ENCODE measurements around the gene CCR8. TPM values are rescaled to one million over a fixed set of nuclear protein-coding genes. Genes with fewer than 3 reads are reported as not detected.
"Not testable (repeated sequence)": the region's sequence is repeated elsewhere in the genome, so short reads cannot be mapped to it uniquely, and the experiment has no call there.

The CCR8 gene
- total RNA-seq, 2 donors from 2014 or later: not detected

- DNase-seq (ENCODE audit: low spot score): no peak
- Histone ChIP-seq H3K27ac (no peak overlapping the region), H3K4me3 (no peak overlapping the region), H3K4me1 (ENCODE audit: control insufficient read depth in 1 of 2, low read depth in 2 of 2) (no peaks in the 10 kb centered on the region), H3K9me3 (no peaks in the 10 kb centered on the region), H3K36me3 (no peaks in the 10 kb centered on the region), H3K27me3 (replicated peaks; ENCODE audit: insufficient read depth) (no peaks in the 10 kb centered on the region)
- ATAC-seq (ENCODE audit: insufficient number of reproducible peaks, low FRiP score, low read depth): no peak
- TF ChIP-seq CTCF (IDR thresholded peaks at IDR 0.05): no peak
Observed at GRCh38 chr3:39361252-39361927, 31.9 kb downstream of the CCR8 start.

GRCh38 chr3:39362192-39362591 lies 32.7 kb downstream of the CCR8 start:
- Histone ChIP-seq H3K4me3 (no peak overlapping the region), H3K27ac (no peak overlapping the region), H3K27me3 (replicated peaks; ENCODE audit: insufficient read depth) (no peaks in the 10 kb centered on the region), H3K36me3 (no peaks in the 10 kb centered on the region), H3K4me1 (ENCODE audit: control insufficient read depth in 1 of 2, low read depth in 2 of 2) (no peaks in the 10 kb centered on the region), H3K9me3 (no peaks in the 10 kb centered on the region)
- ATAC-seq (ENCODE audit: insufficient number of reproducible peaks, low FRiP score, low read depth): no peak
- DNase-seq (ENCODE audit: low spot score): no peak
- no peak for TF ChIP-seq CTCF (IDR thresholded peaks at IDR 0.05)

- Histone ChIP-seq H3K27me3 (replicated peaks; ENCODE audit: insufficient read depth) (no peaks in the 10 kb centered on the region), H3K4me3 (no peak overlapping the region)
Observed at GRCh38 chr3:39362812-39363211, 33.3 kb downstream of the CCR8 start.

GRCh38 chr3:39370450-39370849 lies 40.9 kb downstream of the CCR8 start:
- not testable (repeated sequence) for H3K4me1 ChIP-seq (ENCODE audit: control insufficient read depth in 1 of 2, low read depth in 2 of 2); H3K9me3 ChIP-seq; H3K4me3 ChIP-seq; H3K36me3 ChIP-seq; ATAC-seq (ENCODE audit: insufficient number of reproducible peaks, low FRiP score, low read depth); H3K27ac ChIP-seq; H3K27me3 ChIP-seq (replicated peaks; ENCODE audit: insufficient read depth); DNase-seq (ENCODE audit: low spot score)

More at GRCh38 chr3:39362812-39363211, 33.3 kb downstream of the CCR8 start:
- ATAC-seq (ENCODE audit: insufficient number of reproducible peaks, low FRiP score, low read depth) (no peak), DNase-seq (ENCODE audit: low spot score) (no peak)
- Histone ChIP-seq H3K27ac (no peak overlapping the region), H3K9me3 (no peaks in the 10 kb centered on the region), H3K4me1 (ENCODE audit: control insufficient read depth in 1 of 2, low read depth in 2 of 2) (no peaks in the 10 kb centered on the region), H3K36me3 (no peaks in the 10 kb centered on the region)
- no peak for TF ChIP-seq CTCF (IDR thresholded peaks at IDR 0.05)

GRCh38 chr3:39372833-39373232 lies 43.3 kb downstream of the CCR8 start:
- no peaks in the 10 kb centered on the region for H3K9me3 ChIP-seq
- no peak for DNase-seq (ENCODE audit: low spot score)
- H3K27me3 ChIP-seq (replicated peaks; ENCODE audit: insufficient read depth): no peaks in the 10 kb centered on the region
- H3K4me3 ChIP-seq: no peak overlapping the region
- H3K36me3 ChIP-seq: no peaks in the 10 kb centered on the region
- ATAC-seq (ENCODE audit: insufficient number of reproducible peaks, low FRiP score, low read depth): no peak
- no peak for TF ChIP-seq CTCF (IDR thresholded peaks at IDR 0.05)
- no peaks in the 10 kb centered on the region for H3K4me1 ChIP-seq (ENCODE audit: control insufficient read depth in 1 of 2, low read depth in 2 of 2)
- no peak overlapping the region for H3K27ac ChIP-seq

All from thoracic aorta (tissue), 2 donors.